GM06990 (cell line): Measurements from ENCODE around the gene LIN52.

Experiments
- DNase-seq: peaks from one replicate; pipeline ENCODE4 v3.0.0-alpha.2; 2011; ENCODE audit not compliant: insufficient read length; ENCODE audit errors: extremely low read depth
- H3K27me3 ChIP-seq: replicated peaks from 2 replicates; pipeline ENCODE4 v1.6.0; 2011; ENCODE audit warnings: low read length; ENCODE audit not compliant: control insufficient read depth, insufficient read depth
- H3K36me3 ChIP-seq: 2 replicates; pipeline ENCODE4 v1.5.1; 2011; ENCODE audit warnings: low read length; ENCODE audit not compliant: control insufficient read depth, insufficient read depth
- H3K4me3 ChIP-seq: replicated peaks from 2 replicates; pipeline ENCODE4 v1.5.1; 2011; ENCODE audit warnings: low read depth, mild to moderate bottlenecking, control low read depth, low read length
- CTCF ChIP-seq: IDR thresholded peaks from 2 replicates; pipeline ENCODE4 v1.5.1; 2011; ENCODE audit warnings: low read length, control low read depth, mild to moderate bottlenecking, inconsistent platforms; ENCODE audit not compliant: insufficient read depth, poor library complexity, severe bottlenecking

The LIN52 gene

DNA sequence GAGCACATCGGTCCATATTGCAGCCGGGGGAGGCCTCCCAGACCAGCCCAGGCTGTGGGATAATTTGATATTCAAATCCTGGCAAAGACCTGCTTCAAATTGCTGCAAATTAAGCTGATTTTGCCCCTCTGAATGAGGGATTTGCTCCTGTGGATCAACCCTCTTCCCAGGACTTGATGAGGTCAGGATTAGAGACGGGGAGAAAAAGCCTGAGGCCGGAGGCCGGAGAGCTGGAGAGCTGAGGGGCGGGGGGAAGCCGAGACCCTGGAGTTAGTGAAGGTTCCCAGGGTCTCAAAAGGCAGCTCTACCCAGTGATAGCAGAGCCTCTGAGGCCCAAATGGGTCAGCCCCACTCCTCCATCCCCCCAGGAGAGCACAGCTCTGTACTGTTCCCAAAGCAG lies 137.0 kb downstream of the LIN52 start:
- Histone ChIP-seq H3K27me3 (peaks cover 2% of the 10 kb centered on the region; the same call in 1 of the 2 replicates), H3K36me3 (no peaks in the 10 kb centered on the region), H3K4me3 (no peak overlapping the region)
- no peak for TF ChIP-seq CTCF
- DNase-seq: no peak

- Histone ChIP-seq H3K4me3 (no peak overlapping the region), H3K27me3 (peaks cover 2% of the 10 kb centered on the region; the same call in 1 of the 2 replicates), H3K36me3 (no peaks in the 10 kb centered on the region)
- no peak for TF ChIP-seq CTCF
- DNase-seq: no peak
Measured at GRCh38 chr14:74223016-74223415, 138.3 kb downstream of the LIN52 start.

DNA sequence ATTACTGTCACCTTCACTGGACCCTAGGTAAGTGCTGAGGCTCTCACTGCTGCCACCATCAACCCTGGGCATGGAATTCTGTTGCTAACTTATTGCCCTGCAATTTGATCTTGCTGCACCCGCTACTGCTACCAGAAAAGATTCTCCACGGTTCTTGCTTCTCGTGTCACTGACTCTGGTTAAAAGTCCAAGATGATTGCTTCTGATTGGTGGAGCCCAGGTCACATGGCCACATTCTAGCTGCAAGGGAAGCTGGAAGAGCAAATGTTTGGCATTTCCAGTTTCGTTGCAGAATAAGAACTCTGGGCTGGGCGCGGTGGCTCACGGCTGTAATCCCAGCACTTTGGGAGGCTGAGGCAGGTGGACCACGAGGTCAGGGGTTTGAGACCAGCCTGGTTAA lies 147.0 kb downstream of the LIN52 start:
- TF ChIP-seq CTCF: no peak
- no peak for DNase-seq
- Histone ChIP-seq H3K4me3 (no peak overlapping the region), H3K27me3 (no peaks in the 10 kb centered on the region; the same call in 1 of the 2 replicates), H3K36me3 (no peaks in the 10 kb centered on the region)

GRCh38 chr14:74235017-74235416 lies 150.3 kb downstream of the LIN52 start:
- no peak for TF ChIP-seq CTCF
- H3K27me3 ChIP-seq: peaks cover 5% of the 10 kb centered on the region
- no peaks in the 10 kb centered on the region for H3K36me3 ChIP-seq
- no peak for DNase-seq
- H3K4me3 ChIP-seq: no peak overlapping the region

DNA sequence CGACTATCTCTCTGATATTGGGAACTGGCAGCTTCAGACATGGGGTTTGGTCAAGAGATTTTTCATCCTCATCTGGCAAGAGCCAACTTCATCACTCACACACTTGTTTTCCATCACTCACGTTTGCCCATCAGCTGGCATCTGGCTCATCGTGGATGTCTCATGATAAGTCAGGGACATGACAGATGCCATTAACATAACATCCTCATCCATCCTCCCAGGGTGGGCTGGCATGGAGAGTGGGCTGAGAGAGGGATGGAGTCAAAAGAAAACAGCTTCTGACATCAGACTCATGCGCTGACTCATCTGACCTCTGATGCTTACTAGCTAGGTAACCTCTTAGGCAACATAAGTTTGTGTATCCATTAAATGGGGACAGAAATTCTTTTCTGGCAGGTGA lies 152.7 kb downstream of the LIN52 start:
- Histone ChIP-seq H3K4me3 (no peak overlapping the region), H3K36me3 (no peaks in the 10 kb centered on the region), H3K27me3 (peaks cover 5% of the 10 kb centered on the region)
- TF ChIP-seq CTCF: no peak
- DNase-seq: no peak
